ENCODE measurements around the gene ARNT2.

ARNT2 gene

DNA sequence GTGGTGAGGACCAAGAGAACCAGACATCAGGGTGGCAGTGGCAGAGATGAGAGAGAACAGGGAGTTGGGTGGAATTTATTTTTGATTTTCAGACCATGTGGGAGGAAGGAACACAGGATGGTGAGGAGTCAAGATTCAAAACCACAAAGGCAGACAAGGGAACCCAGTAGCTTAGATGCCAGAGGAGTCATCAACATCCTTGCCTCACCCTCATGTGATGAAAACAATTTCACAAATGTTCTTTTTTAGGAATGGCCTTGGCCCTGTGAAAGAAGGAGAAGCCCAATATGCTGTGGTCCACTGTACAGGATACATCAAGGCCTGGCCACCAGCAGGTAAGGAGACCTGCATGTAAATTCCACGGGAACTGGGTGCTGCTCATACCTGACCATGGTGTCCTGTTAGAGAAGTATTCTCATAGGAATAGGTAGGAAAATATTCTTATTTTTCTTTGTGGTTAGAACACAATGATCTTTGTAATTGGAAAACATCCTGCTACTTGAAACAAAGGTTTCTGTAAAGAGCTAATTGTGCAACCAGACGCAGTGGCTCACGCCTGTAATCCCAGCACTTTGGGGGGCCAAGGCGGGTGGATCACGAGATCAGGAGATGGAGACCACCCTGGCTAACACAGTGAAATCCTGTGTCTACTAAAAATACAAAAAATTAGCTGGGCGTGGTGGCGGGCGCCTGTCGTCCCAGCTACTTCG is 110.0 kb downstream of the ARNT2 start:
- no peak for DNase-seq (ENCODE audit: low read depth in 2 of 2)

GRCh38 chr15:80517290-80517689 is 113.1 kb downstream of the ARNT2 start:
- no peak for DNase-seq (ENCODE audit: low read depth in 2 of 2)

- DNase-seq (ENCODE audit: low read depth in 2 of 2): no peak
Observed at GRCh38 chr15:80518522-80518921, 114.3 kb downstream of the ARNT2 start.

DNA sequence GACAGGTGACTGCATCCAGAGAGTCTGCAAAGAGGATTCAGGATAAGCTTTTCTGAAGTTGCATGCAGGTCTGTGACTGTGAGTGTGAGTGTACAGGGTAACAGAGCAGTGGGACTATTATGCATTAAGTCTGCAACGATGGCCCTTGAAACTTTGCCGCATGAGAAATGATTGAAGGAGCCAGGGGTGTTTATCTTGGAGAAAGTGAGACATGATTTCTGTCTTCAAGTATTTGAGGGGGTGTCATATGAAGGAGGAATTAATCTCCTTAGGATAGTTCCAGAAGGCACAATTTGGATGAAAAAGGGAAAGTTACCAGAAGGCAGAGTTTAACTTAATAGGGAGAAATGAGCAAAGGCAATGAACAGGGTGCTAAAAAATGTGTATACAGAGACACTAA is 119.6 kb downstream of the ARNT2 start:
- no peak for DNase-seq (ENCODE audit: low read depth in 2 of 2)

DNA sequence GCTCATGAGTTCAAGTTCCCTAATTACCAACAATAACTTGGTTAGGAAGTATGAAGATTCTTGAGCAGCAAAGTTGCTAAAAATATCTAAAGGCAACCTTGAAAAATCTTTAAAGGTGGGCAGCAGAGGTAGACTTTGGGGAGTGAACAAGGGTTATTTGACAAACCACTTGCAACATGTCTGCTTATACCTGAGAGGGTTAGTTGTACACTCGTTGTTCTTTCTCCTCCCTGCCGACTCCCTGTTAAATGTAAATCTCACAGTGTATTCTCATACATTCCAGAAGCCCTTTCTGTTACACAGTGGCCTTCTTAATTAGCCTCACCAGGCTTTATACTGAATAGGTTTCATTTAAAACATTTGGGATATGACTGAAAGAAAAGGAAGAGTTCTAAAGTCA is 121.7 kb downstream of the ARNT2 start:
- DNase-seq (ENCODE audit: low read depth in 2 of 2): no peak

DNA sequence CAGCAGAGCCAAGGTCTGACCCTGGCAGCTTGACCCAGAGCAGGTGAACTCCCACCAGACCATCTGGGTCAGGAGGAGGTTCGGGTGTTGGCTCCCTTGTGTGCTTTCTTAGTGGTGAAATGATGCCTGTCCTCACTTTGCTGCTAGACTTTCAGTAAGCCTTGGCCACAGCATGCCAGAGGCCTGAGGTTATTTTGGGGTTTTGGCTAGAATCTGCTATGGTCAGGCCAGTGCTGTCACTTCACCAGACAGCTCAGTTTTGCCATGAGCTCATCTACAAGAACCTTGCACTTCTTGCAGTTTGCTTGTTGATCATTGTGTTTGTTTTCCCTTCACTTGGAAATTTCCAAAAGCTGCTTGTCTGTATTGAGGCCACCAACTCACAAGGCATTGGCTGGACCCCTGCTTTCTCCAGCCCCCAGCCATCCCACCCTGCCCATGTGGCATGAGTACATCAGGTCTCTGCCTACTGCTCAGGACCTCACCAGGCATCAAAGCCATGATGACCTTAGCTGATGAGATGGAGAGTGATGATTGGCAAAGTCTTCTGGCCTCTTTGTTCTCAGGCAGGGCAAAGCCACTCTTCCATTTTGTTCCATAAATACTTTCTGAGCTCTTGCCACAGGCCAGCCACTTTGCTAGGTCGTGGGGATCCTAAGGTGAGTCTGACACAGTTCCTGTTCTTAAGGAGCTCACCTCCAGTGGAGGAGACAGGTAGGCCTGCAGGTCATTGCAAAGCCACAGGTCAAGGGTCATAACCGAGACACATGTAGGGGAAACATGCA is 122.6 kb downstream of the ARNT2 start:
- no peak for DNase-seq (ENCODE audit: low read depth in 2 of 2)

GRCh38 chr15:80527406-80527805 is 123.2 kb downstream of the ARNT2 start:
- no peak for DNase-seq (ENCODE audit: low read depth in 2 of 2)

GRCh38 chr15:80527961-80528360 is 123.8 kb downstream of the ARNT2 start:
- DNase-seq (ENCODE audit: low read depth in 2 of 2): no peak

- DNase-seq (ENCODE audit: low read depth in 2 of 2): no peak
Observed at GRCh38 chr15:80530737-80531365, 126.7 kb downstream of the ARNT2 start.

DNA sequence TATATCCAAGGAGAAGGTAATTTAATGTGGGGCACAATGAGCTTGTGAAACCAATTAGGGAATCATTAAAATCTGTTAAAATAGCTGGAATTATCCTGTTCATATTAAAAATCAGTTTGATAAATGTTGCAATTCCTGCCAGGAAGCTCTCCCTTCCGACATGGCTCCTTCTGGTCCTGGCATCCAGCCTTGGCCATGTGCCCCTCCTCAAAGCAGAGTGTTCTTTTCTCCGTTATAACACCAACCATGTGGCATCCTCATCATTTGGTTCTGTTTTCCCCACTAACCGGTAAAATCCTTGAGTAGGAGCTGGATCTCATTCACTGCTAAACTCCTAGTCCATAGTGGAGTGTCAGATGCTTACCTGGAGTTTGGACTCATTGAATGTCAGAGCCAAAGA is 127.2 kb downstream of the ARNT2 start:
- no peak for DNase-seq (ENCODE audit: low read depth in 2 of 2)

DNA sequence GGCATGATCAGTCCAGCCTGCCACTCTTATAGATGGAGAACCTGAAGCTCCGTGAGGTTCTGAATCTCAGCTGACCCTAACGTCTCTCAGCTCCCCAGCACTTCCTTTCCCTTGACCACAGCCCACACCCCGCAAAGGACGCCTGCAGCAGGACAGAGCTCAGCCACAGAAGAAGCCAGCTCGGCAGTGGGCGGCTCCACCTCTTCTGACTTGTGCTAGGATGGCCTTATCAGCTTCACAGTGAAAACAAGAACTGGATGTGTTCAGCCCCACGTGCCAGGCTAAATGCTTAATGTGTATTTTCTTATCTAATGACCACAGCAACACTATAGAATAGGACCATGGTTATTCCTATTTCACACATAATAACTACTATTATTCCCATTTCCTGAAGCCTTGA is 127.6 kb downstream of the ARNT2 start:
- no peak for DNase-seq (ENCODE audit: low read depth in 2 of 2)

- DNase-seq (ENCODE audit: low read depth in 2 of 2): no peak
Observed at GRCh38 chr15:80533790-80534333, 129.7 kb downstream of the ARNT2 start.

DNA sequence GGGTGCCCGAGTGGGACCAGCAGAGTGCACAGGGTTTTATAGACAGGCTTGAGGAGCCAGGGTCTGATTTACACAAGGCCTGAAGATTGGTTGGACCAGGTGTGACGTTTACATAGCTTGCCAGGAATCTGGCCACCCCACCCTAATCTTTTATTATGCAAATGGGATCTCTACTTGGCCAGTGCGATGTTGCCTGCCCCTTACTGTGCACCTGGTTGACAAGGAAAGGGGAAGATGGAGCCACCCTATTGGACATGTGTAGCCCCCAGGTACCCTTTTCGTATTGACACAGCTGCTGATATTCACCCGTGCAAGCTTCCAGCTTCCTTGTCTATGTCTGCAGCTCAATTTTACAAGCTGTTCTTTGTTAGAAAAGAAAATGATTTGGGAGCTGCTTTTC is 132.0 kb downstream of the ARNT2 start:
- no peak for DNase-seq (ENCODE audit: low read depth in 2 of 2)

- DNase-seq (ENCODE audit: low read depth in 2 of 2): no peak
Observed at GRCh38 chr15:80536716-80537115, 132.5 kb downstream of the ARNT2 start.

- no peak for DNase-seq (ENCODE audit: low read depth in 2 of 2)
Observed at GRCh38 chr15:80545078-80545477, 140.9 kb downstream of the ARNT2 start.

DNA sequence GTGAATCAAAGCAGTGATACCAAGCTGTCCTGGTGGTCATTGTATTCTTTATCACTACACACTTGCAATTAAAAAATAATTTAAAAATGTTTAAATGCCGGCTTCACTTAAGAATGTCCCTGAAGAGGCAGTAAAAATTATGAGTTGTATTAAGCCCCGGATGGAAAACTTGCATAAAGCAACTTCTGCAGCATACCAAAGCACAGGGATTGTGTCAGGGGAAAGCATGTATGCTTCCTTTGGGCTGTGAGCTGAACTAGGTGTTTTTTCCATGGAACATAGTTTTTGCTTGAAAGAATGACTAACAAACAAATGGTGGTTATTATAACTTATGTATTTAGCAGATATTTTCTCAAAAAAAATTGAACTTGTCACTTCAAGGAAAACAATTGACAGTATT is 143.1 kb downstream of the ARNT2 start:
- DNase-seq (ENCODE audit: low read depth in 2 of 2): no peak

GRCh38 chr15:80549191-80549590 is 145.0 kb downstream of the ARNT2 start:
- DNase-seq (ENCODE audit: low read depth in 2 of 2): no peak

- no peak for DNase-seq (ENCODE audit: low read depth in 2 of 2)
Observed at GRCh38 chr15:80549654-80550053, 145.5 kb downstream of the ARNT2 start.

GRCh38 chr15:80550219-80550907 is 146.2 kb downstream of the ARNT2 start:
- no peak for DNase-seq (ENCODE audit: low read depth in 2 of 2)

DNA sequence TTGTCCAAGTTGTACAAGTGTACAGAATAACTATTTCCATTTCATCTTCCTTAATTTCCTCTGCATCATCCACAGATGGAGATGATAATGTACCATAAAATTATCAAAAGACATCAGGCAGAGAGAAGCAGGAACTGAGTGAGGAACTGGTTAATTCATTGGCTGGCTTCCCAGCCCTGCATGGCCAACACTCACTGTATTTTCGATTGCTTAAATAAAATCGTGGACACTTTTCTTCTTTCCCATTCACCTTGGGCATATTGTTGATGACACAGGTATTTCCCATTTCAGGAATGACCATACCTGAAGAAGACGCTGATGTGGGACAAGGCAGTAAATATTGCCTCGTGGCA is 146.7 kb downstream of the ARNT2 start:
- DNase-seq (ENCODE audit: low read depth in 2 of 2): no peak

GRCh38 chr15:80551348-80551747 is 147.2 kb downstream of the ARNT2 start:
- no peak for DNase-seq (ENCODE audit: low read depth in 2 of 2)

DNA sequence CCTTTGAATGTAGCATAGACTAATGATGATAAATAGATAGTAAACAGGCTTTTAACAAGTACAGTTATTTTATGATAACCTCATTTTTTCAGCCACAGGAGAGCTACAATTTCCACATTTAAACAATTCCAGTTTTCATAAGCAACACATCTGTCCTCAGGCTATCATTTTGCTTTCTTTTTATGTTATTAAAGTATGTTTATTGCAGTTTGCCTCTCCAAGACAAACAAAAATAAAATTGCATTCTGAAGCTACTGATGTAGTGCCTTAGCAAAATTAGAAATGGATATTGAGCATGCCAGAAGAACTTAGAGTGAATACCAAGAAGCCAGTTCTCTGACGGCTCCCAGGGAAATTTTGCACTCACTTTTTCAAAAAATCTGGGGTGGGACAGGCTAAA is 150.4 kb downstream of the ARNT2 start:
- DNase-seq (ENCODE audit: low read depth in 2 of 2): no peak

Measured in stimulated activated CD4-positive, alpha-beta T cell treated with anti-CD3 and anti-CD28 coated beads, Interleukin-15, amount 100 ng/mL, for 48 hours (primary cell).